Activated naive CD8-positive, alpha-beta T cell treated with anti-CD3 and anti-CD28 coated beads for 36 hours (primary cell): ENCODE measurements around the gene PARP15. TPM values are rescaled to one million over a fixed set of nuclear protein-coding genes. Genes with fewer than 3 reads are reported as not detected.

Source experiments
- DNase-seq: peaks from one replicate; pipeline ENCODE4 v3.0.0; 2021
- H3K27ac Mint-ChIP-seq: one replicate; pipeline ENCODE4 v1.8.0; 2022; ENCODE audit warnings: mild to moderate bottlenecking, moderate library complexity, mixed read lengths
- H3K27me3 Mint-ChIP-seq: one replicate; pipeline ENCODE4 v1.8.0; 2022; ENCODE audit warnings: mild to moderate bottlenecking, mixed read lengths
- H3K36me3 Mint-ChIP-seq: one replicate; pipeline ENCODE4 v1.8.0; 2021; ENCODE audit warnings: mild to moderate bottlenecking, mixed read lengths
- H3K4me1 Mint-ChIP-seq: one replicate; pipeline ENCODE4 v1.8.0; 2021; ENCODE audit warnings: mixed read lengths
- H3K4me3 Mint-ChIP-seq: one replicate; pipeline ENCODE4 v1.8.0; 2022; ENCODE audit warnings: mild to moderate bottlenecking, moderate library complexity, mixed read lengths
- H3K9me3 Mint-ChIP-seq: one replicate; pipeline ENCODE4 v1.8.0; 2022; ENCODE audit warnings: mixed read lengths
- total RNA-seq, 2 experiments: library from RNA; stranded (reverse); gene quantifications; one replicate each; pipeline ENCODE4 v1.2.3, GENCODE V29; 2021

The PARP15 gene
- 1 to 10 TPM; 8.7 to 9.1 TPM for total RNA-seq

DNA sequence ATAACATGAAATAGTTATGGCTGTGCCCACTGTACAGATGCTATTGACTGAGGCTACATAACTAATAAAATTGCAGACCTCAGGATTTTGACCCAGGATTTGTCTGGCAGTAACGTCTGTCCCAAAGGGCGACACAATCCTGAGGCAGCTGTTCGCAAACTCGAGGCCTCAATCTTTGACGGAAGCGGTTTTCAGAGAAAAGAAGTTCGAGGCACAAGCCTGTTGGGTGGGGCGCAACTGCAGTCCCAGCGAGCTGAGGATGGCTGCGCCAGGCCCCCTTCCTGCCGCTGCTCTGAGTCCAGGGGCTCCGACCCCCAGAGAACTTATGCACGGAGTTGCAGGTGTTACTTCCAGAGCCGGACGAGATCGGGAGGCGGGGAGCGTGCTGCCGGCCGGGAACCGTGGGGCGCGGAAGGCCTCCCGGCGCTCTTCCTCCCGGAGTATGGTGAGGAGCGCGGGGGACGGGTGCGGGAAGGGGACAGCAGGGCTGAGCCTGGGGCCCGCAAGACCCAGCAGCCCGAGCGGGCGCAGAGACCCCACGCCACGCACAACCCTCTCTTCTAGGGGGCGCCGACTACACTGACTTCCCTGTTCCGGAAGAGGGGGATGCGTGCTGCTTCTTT is at the start of gene PARP15:
PARP15 (plus strand) TSS at position 242 of the 623 bp plus-strand sequence; CDS start at position 260, 18 bp downstream.
- H3K9me3 Mint-ChIP-seq: peaks cover 12% of the 10 kb centered on the region
- H3K4me1 Mint-ChIP-seq: peaks cover 52% of the 10 kb centered on the region
- H3K4me3 Mint-ChIP-seq: peak within 1 kb of the TSS; percentile 99
- no peaks in the 10 kb centered on the region for H3K27me3 Mint-ChIP-seq
- H3K36me3 Mint-ChIP-seq: peaks cover 41% of the 10 kb centered on the region
- peak within 1 kb of the TSS; percentile 99 for H3K27ac Mint-ChIP-seq
- DNase-seq: peak; percentile 41

- no peak for DNase-seq
- Mint-ChIP-seq H3K27ac (no peak overlapping the region), H3K9me3 (no peaks in the 10 kb centered on the region), H3K4me3 (no peak overlapping the region), H3K4me1 (peaks cover 32% of the 10 kb centered on the region), H3K36me3 (peaks cover 29% of the 10 kb centered on the region), H3K27me3 (no peaks in the 10 kb centered on the region)
Measured at GRCh38 chr3:122530164-122530563, 47.3 kb upstream of the PARP15 start.

DNA sequence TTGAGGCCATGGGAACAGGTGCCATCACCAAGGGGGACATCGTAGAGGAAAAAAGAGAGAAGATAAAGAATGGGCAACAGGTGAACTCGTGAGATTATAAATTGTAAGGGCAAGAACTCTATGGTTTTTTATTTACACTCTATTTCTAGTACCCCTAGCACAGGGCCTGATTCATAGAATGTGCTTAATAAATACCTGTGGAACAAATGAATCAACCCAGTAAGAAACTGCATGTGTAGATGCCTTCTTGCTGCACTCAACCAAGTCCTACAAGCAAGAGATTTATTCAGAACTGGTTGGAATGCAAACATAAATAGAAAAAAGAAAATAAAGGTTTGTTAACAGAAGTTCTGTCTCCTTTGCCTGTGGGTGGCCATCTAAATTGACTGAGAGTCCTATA is 44.0 kb upstream of the PARP15 start:
- peaks cover 34% of the 10 kb centered on the region for H3K36me3 Mint-ChIP-seq
- H3K4me3 Mint-ChIP-seq: no peak overlapping the region
- no peak for DNase-seq
- H3K27me3 Mint-ChIP-seq: no peaks in the 10 kb centered on the region
- H3K4me1 Mint-ChIP-seq: peaks cover 38% of the 10 kb centered on the region
- H3K27ac Mint-ChIP-seq: peak overlapping the region; percentile 80
- H3K9me3 Mint-ChIP-seq: no peaks in the 10 kb centered on the region

- H3K9me3 Mint-ChIP-seq: no peaks in the 10 kb centered on the region
- H3K27me3 Mint-ChIP-seq: no peaks in the 10 kb centered on the region
- H3K4me1 Mint-ChIP-seq: peaks cover 38% of the 10 kb centered on the region
- H3K4me3 Mint-ChIP-seq: no peak overlapping the region
- H3K27ac Mint-ChIP-seq: peak overlapping the region; percentile 80
- peak; percentile 62 for DNase-seq
- peaks cover 34% of the 10 kb centered on the region for H3K36me3 Mint-ChIP-seq
Measured at GRCh38 chr3:122533931-122534334, 43.5 kb upstream of the PARP15 start.

GRCh38 chr3:122535964-122536631 is 41.4 kb upstream of the PARP15 start:
- Mint-ChIP-seq H3K27ac (no peak overlapping the region), H3K9me3 (no peaks in the 10 kb centered on the region), H3K27me3 (no peaks in the 10 kb centered on the region), H3K36me3 (peaks cover 44% of the 10 kb centered on the region), H3K4me1 (peaks cover 38% of the 10 kb centered on the region), H3K4me3 (no peak overlapping the region)
- DNase-seq: no peak

GRCh38 chr3:122536632-122537001 is 40.8 kb upstream of the PARP15 start:
- peaks cover 44% of the 10 kb centered on the region for H3K36me3 Mint-ChIP-seq
- no peak for DNase-seq
- no peak overlapping the region for H3K27ac Mint-ChIP-seq
- H3K9me3 Mint-ChIP-seq: no peaks in the 10 kb centered on the region
- no peak overlapping the region for H3K4me3 Mint-ChIP-seq
- no peaks in the 10 kb centered on the region for H3K27me3 Mint-ChIP-seq
- peaks cover 38% of the 10 kb centered on the region for H3K4me1 Mint-ChIP-seq

- Mint-ChIP-seq H3K4me1 (peaks cover 14% of the 10 kb centered on the region), H3K27me3 (no peaks in the 10 kb centered on the region), H3K27ac (no peak overlapping the region), H3K36me3 (peaks cover 30% of the 10 kb centered on the region), H3K4me3 (no peak overlapping the region), H3K9me3 (no peaks in the 10 kb centered on the region)
- no peak for DNase-seq
Measured at GRCh38 chr3:122538956-122539490, 38.4 kb upstream of the PARP15 start.

- Mint-ChIP-seq H3K4me1 (no peaks in the 10 kb centered on the region), H3K27ac (no peak overlapping the region), H3K36me3 (peaks cover 17% of the 10 kb centered on the region), H3K9me3 (no peaks in the 10 kb centered on the region), H3K27me3 (no peaks in the 10 kb centered on the region), H3K4me3 (no peak overlapping the region)
- DNase-seq: no peak
Measured at GRCh38 chr3:122546151-122546550, 31.3 kb upstream of the PARP15 start.

DNA sequence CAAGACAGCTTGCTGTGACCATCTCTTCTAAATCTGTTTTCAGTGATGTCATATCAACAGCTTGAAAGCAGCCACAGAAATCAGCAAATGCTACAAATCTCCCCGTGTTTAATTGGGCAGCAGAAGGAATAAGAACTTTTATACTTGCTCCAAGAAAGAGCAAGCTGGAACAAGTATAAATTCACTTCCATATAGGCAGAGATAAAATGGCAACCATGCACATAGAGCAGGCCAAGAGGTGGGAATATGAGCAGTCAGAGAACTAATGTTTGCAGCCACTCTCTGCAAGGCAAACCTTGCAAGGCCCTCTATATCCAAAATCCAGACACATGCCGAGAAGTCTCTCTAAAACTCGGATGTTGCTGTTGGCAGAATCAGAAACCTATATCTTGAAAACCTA is 29.4 kb upstream of the PARP15 start:
- Mint-ChIP-seq H3K4me3 (no peak overlapping the region), H3K9me3 (no peaks in the 10 kb centered on the region), H3K4me1 (no peaks in the 10 kb centered on the region), H3K36me3 (peaks cover 21% of the 10 kb centered on the region), H3K27ac (no peak overlapping the region), H3K27me3 (no peaks in the 10 kb centered on the region)
- no peak for DNase-seq

- no peak overlapping the region for H3K27ac Mint-ChIP-seq
Measured at GRCh38 chr3:122548619-122549018, 28.8 kb upstream of the PARP15 start.

DNA sequence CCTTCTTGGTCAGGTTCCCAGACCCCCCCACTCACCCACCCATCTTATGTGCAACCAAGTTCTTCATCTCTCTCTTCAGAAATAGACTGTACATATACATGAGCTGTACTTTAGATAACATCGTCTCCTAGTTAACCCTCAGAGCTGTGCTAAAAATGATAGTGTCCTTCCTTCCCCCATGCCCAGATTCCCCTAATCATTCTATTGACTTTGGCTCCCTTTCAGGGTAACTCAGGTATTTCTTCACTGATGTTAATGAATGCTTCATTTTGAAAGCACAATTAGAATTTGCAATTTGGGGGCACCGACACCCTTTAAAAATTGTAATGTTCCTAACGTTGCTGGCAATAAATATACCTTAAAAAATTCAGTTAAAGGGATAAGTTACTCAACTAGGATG is 24.3 kb upstream of the PARP15 start:
- Mint-ChIP-seq H3K4me1 (peaks cover 10% of the 10 kb centered on the region), H3K4me3 (no peak overlapping the region), H3K27me3 (no peaks in the 10 kb centered on the region), H3K36me3 (peaks cover 31% of the 10 kb centered on the region), H3K27ac (no peak overlapping the region), H3K9me3 (no peaks in the 10 kb centered on the region)
- DNase-seq: no peak

More at GRCh38 chr3:122548619-122549018, 28.8 kb upstream of the PARP15 start:
- Mint-ChIP-seq H3K36me3 (peaks cover 26% of the 10 kb centered on the region), H3K4me1 (peaks cover 2% of the 10 kb centered on the region), H3K4me3 (no peak overlapping the region), H3K27me3 (no peaks in the 10 kb centered on the region), H3K9me3 (no peaks in the 10 kb centered on the region)
- DNase-seq: no peak

DNA sequence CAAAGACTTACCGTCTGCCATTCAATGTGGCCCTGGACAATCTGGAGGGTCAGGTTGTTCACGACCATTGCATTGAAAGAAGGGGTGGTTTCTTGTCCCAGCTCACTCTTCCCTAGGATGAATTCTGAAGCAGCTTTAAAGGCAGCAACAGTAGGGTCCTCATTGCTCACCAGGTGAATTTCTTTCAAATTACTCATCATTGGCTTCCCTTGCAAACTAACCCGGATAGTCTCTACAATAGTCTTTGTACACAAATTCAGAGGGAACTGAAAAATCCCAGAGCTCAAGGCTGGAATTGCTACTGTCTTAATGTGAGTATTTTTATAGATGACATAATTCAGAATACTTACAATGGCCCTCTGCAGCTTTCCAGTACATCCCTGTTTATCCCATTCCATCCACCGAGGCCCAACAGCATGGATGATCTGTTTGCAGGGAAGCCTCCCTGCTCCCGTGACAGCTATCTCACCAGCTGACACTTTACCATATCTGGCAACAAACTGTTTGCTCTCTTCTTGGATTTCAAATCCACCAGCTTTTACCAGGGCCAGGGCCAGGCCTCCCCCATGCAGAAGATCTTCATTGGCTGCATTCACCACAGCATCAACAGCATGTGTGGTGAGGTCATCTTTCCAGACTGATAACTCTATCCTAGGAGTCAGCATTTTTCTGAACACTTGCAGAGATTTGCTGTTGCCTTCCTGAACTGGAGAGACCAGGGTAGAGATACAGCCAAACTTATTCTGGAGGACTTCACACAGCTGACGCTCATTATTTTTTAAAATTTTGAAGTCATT is 22.0 kb upstream of the PARP15 start:
- H3K27me3 Mint-ChIP-seq: no peaks in the 10 kb centered on the region
- peaks cover 14% of the 10 kb centered on the region for H3K4me1 Mint-ChIP-seq
- no peak overlapping the region for H3K4me3 Mint-ChIP-seq
- H3K36me3 Mint-ChIP-seq: peaks cover 27% of the 10 kb centered on the region
- no peak for DNase-seq
- no peak overlapping the region for H3K27ac Mint-ChIP-seq
- no peaks in the 10 kb centered on the region for H3K9me3 Mint-ChIP-seq

- Mint-ChIP-seq H3K4me1 (peaks cover 26% of the 10 kb centered on the region), H3K27ac (no peak overlapping the region), H3K4me3 (no peak overlapping the region), H3K36me3 (peaks cover 29% of the 10 kb centered on the region), H3K27me3 (no peaks in the 10 kb centered on the region), H3K9me3 (no peaks in the 10 kb centered on the region)
- no peak for DNase-seq
Measured at GRCh38 chr3:122557356-122557755, 20.1 kb upstream of the PARP15 start.

DNA sequence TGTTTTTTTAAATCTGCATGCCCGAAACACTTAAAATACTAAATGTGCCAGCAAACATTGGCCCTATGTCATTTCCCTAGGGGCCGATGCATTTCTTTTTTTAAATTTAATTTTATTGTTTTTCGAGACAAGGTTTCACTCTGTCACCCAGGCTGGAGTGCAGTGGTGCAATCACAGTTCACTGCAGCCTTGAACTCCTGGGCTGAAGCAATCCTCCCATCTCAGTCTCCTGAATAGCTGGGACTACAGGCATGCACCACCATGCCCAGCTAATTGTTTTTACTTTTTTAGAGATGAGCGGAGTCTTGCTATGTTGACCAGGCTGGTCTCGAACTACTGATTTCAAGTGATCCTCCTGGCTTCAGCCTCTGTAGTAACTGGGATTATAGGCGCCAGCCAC is 18.8 kb upstream of the PARP15 start:
- H3K4me1 Mint-ChIP-seq: peaks cover 33% of the 10 kb centered on the region
- no peaks in the 10 kb centered on the region for H3K27me3 Mint-ChIP-seq
- no peak overlapping the region for H3K4me3 Mint-ChIP-seq
- DNase-seq: no peak
- H3K27ac Mint-ChIP-seq: no peak overlapping the region
- H3K9me3 Mint-ChIP-seq: no peaks in the 10 kb centered on the region
- H3K36me3 Mint-ChIP-seq: peaks cover 27% of the 10 kb centered on the region

GRCh38 chr3:122559906-122560305 is 17.5 kb upstream of the PARP15 start:
- Mint-ChIP-seq H3K27ac (no peak overlapping the region), H3K4me1 (peaks cover 33% of the 10 kb centered on the region), H3K9me3 (no peaks in the 10 kb centered on the region), H3K27me3 (no peaks in the 10 kb centered on the region), H3K36me3 (peaks cover 23% of the 10 kb centered on the region), H3K4me3 (no peak overlapping the region)
- DNase-seq: no peak
